HEK293 (cell line): ENCODE data around the gene WDR43.

ENCODE experiments used
- CTCF ChIP-seq: fragments of 450-650 bp; formaldehyde crosslinking; IDR thresholded peaks from 2 replicates; pipeline ENCODE4 v1.5.1; 2016; ENCODE audit warnings: missing biosample characterization, missing genetic modification characterization
- ZFP69B ChIP-seq: fragments of 450-650 bp; formaldehyde crosslinking; IDR thresholded peaks from 2 replicates; pipeline ENCODE4 v1.5.1; 2016; ENCODE audit warnings: missing biosample characterization, missing genetic modification characterization
- ZNF132 ChIP-seq: fragments of 450-650 bp; formaldehyde crosslinking; IDR thresholded peaks from 2 replicates; pipeline ENCODE4 v1.5.1; 2017; ENCODE audit warnings: missing biosample characterization, missing genetic modification characterization, borderline replicate concordance
- ZNF670 ChIP-seq: fragments of 450-650 bp; formaldehyde crosslinking; IDR thresholded peaks from 2 replicates; pipeline ENCODE4 v1.5.1; 2016; ENCODE audit warnings: missing biosample characterization, missing genetic modification characterization, low read depth

GRCh38 chr2:28989973-28990372, 95.5 kb downstream of the WDR43 start:
- TF ChIP-seq ZFP69B (tag by site-specific recombination) (no peak), CTCF (no peak), ZNF670 (tag by site-specific recombination) (no peak), ZNF132 (tag by site-specific recombination) (no peak)
